OCI-LY7 (cell line): Measurements from ENCODE around the gene GALNT5. TPM values are rescaled to one million over a fixed set of nuclear protein-coding genes. Genes with fewer than 3 reads are reported as not detected.
A peak's percentile ranks its signal among the peaks of the same experiment; 100 is the strongest.

Experiments
- BruUV-seq: library from RNA; stranded (reverse); fragments of 400-500 nt; replicated peaks from 2 replicates; lab custom pipeline; 2021; lab: Mats Ljungman, UMichigan
- CTCF ChIA-PET: fragments of 300-600 bp; sonication (Branson Sonifier 250); formaldehyde crosslinking; loops from one replicate; lab custom pipeline; 2022; ENCODE audit warnings: antibody characterized with exemption; ENCODE audit not compliant: unreplicated experiment; lab: Charles Lee
- POLR2A ChIA-PET: fragments of 300-600 bp; sonication (Branson Sonifier 250); formaldehyde crosslinking; loops from one replicate; lab custom pipeline; 2022; ENCODE audit warnings: antibody characterized with exemption; lab: Charles Lee
- DNase-seq: peaks from one replicate; pipeline ENCODE4 v3.0.0-alpha.2; 2015; ENCODE audit warnings: low spot score
- H2AFZ ChIP-seq: fragments of 200-600 bp; sonication (generic), shearing (Covaris generic); 2 replicates; pipeline ENCODE4 v1.6.1; 2014; ENCODE audit warnings: mild to moderate bottlenecking, antibody characterized with exemption, low read length, moderate library complexity
- H3K27ac ChIP-seq: fragments of 200-600 bp; sonication (generic); 2 replicates; pipeline ENCODE4 v1.5.1; 2014; ENCODE audit warnings: mixed run types, low read depth, mild to moderate bottlenecking, moderate library complexity, low read length, inconsistent platforms; ENCODE audit not compliant: poor library complexity, severe bottlenecking
- H3K36me3 ChIP-seq: fragments of 200-600 bp; sonication (generic); 2 replicates; pipeline ENCODE4 v1.6.1; 2014; ENCODE audit warnings: mild to moderate bottlenecking, antibody characterized with exemption, low read length, moderate library complexity, mixed read lengths; ENCODE audit not compliant: insufficient read depth
- H3K4me1 ChIP-seq: fragments of 200-600 bp; sonication (generic); 2 replicates; pipeline ENCODE4 v1.5.1; 2014; ENCODE audit warnings: mild to moderate bottlenecking, low read length; ENCODE audit not compliant: insufficient read depth, poor library complexity, severe bottlenecking
- H3K4me2 ChIP-seq: fragments of 200-600 bp; sonication (generic); 2 replicates; pipeline ENCODE4 v1.6.1; 2014; ENCODE audit warnings: mild to moderate bottlenecking, low read length
- H3K4me3 ChIP-seq: fragments of 200-600 bp; sonication (generic); 2 replicates; pipeline ENCODE4 v1.5.1; 2014; ENCODE audit warnings: mild to moderate bottlenecking, low read depth, low read length; ENCODE audit not compliant: poor library complexity, severe bottlenecking
- H3K79me2 ChIP-seq: fragments of 200-600 bp; sonication (generic); 2 replicates; pipeline ENCODE4 v1.6.1; 2016; ENCODE audit warnings: low read depth, mild to moderate bottlenecking, low read length, moderate library complexity, mixed read lengths; ENCODE audit not compliant: insufficient read depth
- H3K9me2 ChIP-seq: fragments of 200-600 bp; sonication (generic); 2 replicates; pipeline ENCODE4 v1.6.1; 2016; ENCODE audit warnings: mild to moderate bottlenecking, low read length, mixed read lengths; ENCODE audit not compliant: insufficient read depth
- H3K9me3 ChIP-seq: fragments of 200-600 bp; sonication (generic); 2 replicates; pipeline ENCODE4 v1.6.1; 2014; ENCODE audit warnings: mild to moderate bottlenecking, mixed run types, low read length, mixed read lengths
- H4K20me1 ChIP-seq: fragments of 200-600 bp; sonication (generic); 2 replicates; pipeline ENCODE4 v1.6.1; 2014; ENCODE audit warnings: mild to moderate bottlenecking, antibody characterized with exemption, low read length, moderate library complexity, mixed read lengths; ENCODE audit not compliant: insufficient read depth
- CTCF ChIP-seq: fragments of 200-600 bp; sonication (generic); conservative IDR thresholded peaks from 2 replicates; pipeline ENCODE4 v1.5.1; 2014; ENCODE audit warnings: mild to moderate bottlenecking, antibody characterized with exemption, low read length, moderate library complexity, mixed read lengths
- EZH2phosphoT487 ChIP-seq: fragments of 200-600 bp; sonication (generic); IDR thresholded peaks from 2 replicates; pipeline ENCODE4 v1.6.1; 2018; ENCODE audit warnings: low read depth, borderline replicate concordance, mild to moderate bottlenecking, mixed run types, antibody characterized with exemption, low read length, moderate library complexity, mixed read lengths
- intact Hi-C: fragments of 100-400 bp; cut with micrococcal nuclease; formaldehyde crosslinking; loops from one replicate; pipeline ENCODE4 v1.10.0; 2022; ENCODE audit not compliant: unreplicated experiment
- total RNA-seq, 2 experiments: library from RNA; depleted of rRNA in 1 of 2; stranded (reverse); fragments of >200 nt in 1 of 2; shearing (Covaris generic) in 1 of 2; gene quantifications; 2 replicates each; pipeline ENCODE4 v1.2.3, GENCODE V29; 2014 to 2022

GALNT5 gene
- total RNA-seq, 2 experiments from 2014 or later: not detected

GRCh38 chr2:157327621-157328500, 70.4 kb downstream of the GALNT5 start:
- H3K9me3 ChIP-seq: no peaks in the 10 kb centered on the region
- no peaks in the 10 kb centered on the region for H4K20me1 ChIP-seq
- BruUV-seq: no TSS peak
- no peak overlapping the region for H3K27ac ChIP-seq
- no peaks in the 10 kb centered on the region for H3K9me2 ChIP-seq
- H2AFZ ChIP-seq: peak overlapping the region; percentile 25; the same call in 1 of the 2 replicates
- H3K36me3 ChIP-seq: no peaks in the 10 kb centered on the region
- peak; percentile 84 for DNase-seq
- no peak overlapping the region for H3K4me3 ChIP-seq
- ChIA-PET POLR2A (interaction anchor here (0.7 to 3.1 kb wide), 8 partner anchors 10 to 139 kb away, joined by 3 to 11 read pairs (median 5); no protein-coding TSS in a partner anchor), CTCF (interaction anchor here (0.6 to 2.6 kb wide), 11 partner anchors 9 to 695 kb away, joined by 3 to 29 read pairs (median 4); partner anchors contain the start of gene CYTIP)
- H3K4me2 ChIP-seq: peak overlapping the region; percentile 27; the same call in 1 of the 2 replicates
- intact Hi-C loops: loop anchor here (1.0 to 5.0 kb wide), 3 partner anchors 74 to 164 kb away; no protein-coding TSS in a partner anchor
- no peak for TF ChIP-seq EZH2phosphoT487
- TF ChIP-seq CTCF: peak; percentile 97
- peaks cover 15% of the 10 kb centered on the region for H3K4me1 ChIP-seq
- no peaks in the 10 kb centered on the region for H3K79me2 ChIP-seq

- intact Hi-C loops: loop anchor here (5.0 kb wide), 2 partner anchors 73 to 163 kb away; no protein-coding TSS in a partner anchor
- Histone ChIP-seq H3K36me3 (no peaks in the 10 kb centered on the region), H3K4me3 (no peak overlapping the region), H3K9me2 (no peaks in the 10 kb centered on the region), H3K9me3 (no peaks in the 10 kb centered on the region), H3K27ac (no peak overlapping the region), H3K79me2 (no peaks in the 10 kb centered on the region), H4K20me1 (no peaks in the 10 kb centered on the region), H3K4me1 (peaks cover 15% of the 10 kb centered on the region), H2AFZ (no peak overlapping the region), H3K4me2 (no peak overlapping the region)
- ChIA-PET POLR2A (interaction anchor here (1.0 to 1.7 kb wide), 2 partner anchors 8 to 121 kb away, joined by 4 to 5 read pairs; no protein-coding TSS in a partner anchor), CTCF (no interaction called here)
- no peak for DNase-seq
- TF ChIP-seq CTCF (no peak), EZH2phosphoT487 (no peak)
- no TSS peak for BruUV-seq
These were observed 72.0 kb downstream of the GALNT5 start for GRCh38 chr2:157329524-157329923.
